Measurements from ENCODE around the gene CLEC18A. TPM values are rescaled to one million over a fixed set of nuclear protein-coding genes. Genes with fewer than 3 reads are reported as not detected.

CLEC18A gene
- total and polyA plus RNA-seq, 2 of the 4 experiments (the other 2 are of a cell fraction): under 0.01 TPM; not detected in 1

- Histone ChIP-seq H3K23ac (ENCODE audit: low read depth, low read length) (no peak overlapping the region), H2AFZ (replicated peaks; ENCODE audit: low read length, poor library complexity) (peak overlapping the region; percentile 87), H3K27me3 (ENCODE audit: control insufficient read depth, insufficient read depth, low read length) (no peaks in the 10 kb centered on the region), H2BK15ac (ENCODE audit: low read depth, low read length) (peak overlapping the region; percentile 96; the same call in 1 of the 3 replicates), H3K9me1 (ENCODE audit: insufficient read depth, low read length) (peaks cover 3% of the 10 kb centered on the region), H3K18ac (ENCODE audit: low read depth, low read length) (peak overlapping the region; percentile 14), H2BK120ac (ENCODE audit: low read depth, low read length) (peak overlapping the region; percentile 60), H3K4me2 (ENCODE audit: low read depth, low read length) (peak overlapping the region; percentile 62), H3K27ac (ENCODE audit: insufficient read depth, low read length) (peak overlapping the region; percentile 60), H4K20me1 (ENCODE audit: insufficient read depth, low read length) (no peaks in the 10 kb centered on the region), H2BK20ac (ENCODE audit: low read depth, low read length) (peak overlapping the region; percentile 40), H3K9me3 (ENCODE audit: control insufficient read depth, insufficient read depth, low read length) (no peaks in the 10 kb centered on the region), H2BK5ac (ENCODE audit: low read depth, low read length, poor library complexity, severe bottlenecking) (peak overlapping the region; percentile 84), H3K9ac (ENCODE audit: low read depth, low read length) (no peak overlapping the region), H4K5ac (ENCODE audit: low read depth, low read length) (peak overlapping the region; percentile 47; the same call in 1 of the 2 replicates), H3K14ac (replicated peaks; ENCODE audit: low read depth, low read length) (0 out of 2 replicates have a peak overlapping the region, but pooled peaks have one; percentile 8), H2AK5ac (ENCODE audit: low read depth, low read length) (peak overlapping the region; percentile 65; the same call in 1 of the 2 replicates), H3K4me3 (ENCODE audit: insufficient read depth, low read depth, low read length) (no peak overlapping the region), H2AK9ac (replicated peaks; ENCODE audit: low read depth, low read length, poor library complexity) (peak overlapping the region; percentile 79), H3K4ac (ENCODE audit: low read depth, low read length) (peak overlapping the region; percentile 48), H3K56ac (ENCODE audit: extremely low read depth, insufficient read depth, low read length) (no peak overlapping the region), H3K4me1 (ENCODE audit: control insufficient read depth, insufficient read depth, low read length) (peaks cover 11% of the 10 kb centered on the region), H4K8ac (ENCODE audit: low read depth in 2 of 2, low read length in 2 of 2) (peak overlapping the region; percentile 1 to 57; a peak in 1 of 4 replicates), H4K91ac (ENCODE audit: insufficient read depth, low read depth, low read length) (peak overlapping the region; percentile 63), H3K79me1 (ENCODE audit: low read depth in 1 of 2, low read length in 2 of 2) (no peaks in the 10 kb centered on the region), H3K36me3 (ENCODE audit: control insufficient read depth, insufficient read depth, low read length) (no peaks in the 10 kb centered on the region)
- TF ChIP-seq USF2 (IDR thresholded peaks at IDR 0.05; ENCODE audit: low read depth, low read length) (0 out of 2 replicates have a peak, but pooled peaks have one; percentile 10), BHLHE40 (IDR thresholded peaks at IDR 0.05; ENCODE audit: low read depth, low read length) (no peak), FOS (IDR thresholded peaks at IDR 0.05; ENCODE audit: low read depth, low read length) (no peak), RFX5 (IDR thresholded peaks at IDR 0.05; ENCODE audit: low read depth, low read length) (no peak)
- peak; percentile 34 for ATAC-seq (ENCODE audit: low read depth)
- intact Hi-C loops (cut with micrococcal nuclease): loop anchor here (5.0 kb wide), 2 partner anchors 35 to 55 kb away; no protein-coding TSS in a partner anchor
- dilution Hi-C loops (cut with HindIII; ENCODE audit: low sequenced_read_pairs, unreplicated experiment): no loop called here
- no TSS peak for BruUV-seq (replicated peaks)
- no peak for DNase-seq
- no CpG with 5 or more reads among the region's 1 CpG for WGBS, 2 experiments (ENCODE audit: extremely low coverage in 2 of 2, insufficient read length in 1 of 2)
- in situ Hi-C loops (cut with MboI; ENCODE audit: low sequenced_read_pairs): no loop called here
- ChIA-PET CTCF (interaction anchor here (1.0 to 1.2 kb wide), 2 partner anchors 12 to 13 kb away, joined by 3 read pairs; no protein-coding TSS in a partner anchor), POLR2A (ENCODE audit: unreplicated experiment) (no interaction called here)
These were observed 33.8 kb upstream of the CLEC18A start for GRCh38 chr16:69917311-69917710.
